DND-41 (cell line): ENCODE measurements around the gene PIGC.

ENCODE experiments used
- CTCF ChIP-seq: IDR thresholded peaks from 2 replicates; pipeline ENCODE4 v1.5.1; 2012; ENCODE audit warnings: borderline replicate concordance, low read length, moderate library complexity, mild to moderate bottlenecking; ENCODE audit not compliant: poor library complexity, severe bottlenecking; ENCODE audit errors: extremely low read depth
- EZH2 ChIP-seq: IDR thresholded peaks from 3 replicates; pipeline ENCODE4 v1.6.1; 2012; ENCODE audit warnings: borderline replicate concordance, low read depth, mild to moderate bottlenecking, moderate library complexity, low read length, inconsistent platforms; ENCODE audit not compliant: severe bottlenecking

DNA sequence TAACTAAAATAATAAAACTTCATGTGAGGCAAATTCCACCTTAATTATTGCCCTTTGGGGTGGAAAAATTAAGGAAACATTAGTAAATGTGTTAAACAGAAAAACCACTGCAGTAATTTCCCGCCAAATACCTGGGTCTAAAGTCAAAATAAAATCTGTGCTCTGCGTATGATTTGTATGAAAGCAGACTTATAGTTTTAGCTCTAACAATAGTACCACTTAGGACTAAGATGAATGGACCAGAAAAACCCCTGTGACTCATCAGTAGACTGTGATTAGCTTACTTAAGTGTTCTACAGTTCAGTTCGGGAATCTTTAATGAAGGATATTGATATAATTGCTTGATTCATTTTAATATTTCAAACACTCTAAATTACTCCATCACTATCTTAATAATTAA lies 46.6 kb downstream of the PIGC start:
- no peak for TF ChIP-seq CTCF
- no peak for TF ChIP-seq EZH2
